HEK293T (cell line): ENCODE data around the gene SRRD.

Source experiments
- ARNT ChIP-seq: fragments of 450-650 bp; IDR thresholded peaks from 2 replicates; pipeline ENCODE4 v1.6.1; 2017; ENCODE audit warnings: mild to moderate bottlenecking
- BHLHE40 ChIP-seq: fragments of 450-650 bp; IDR thresholded peaks from 2 replicates; pipeline ENCODE4 v1.6.1; 2016; ENCODE audit warnings: mild to moderate bottlenecking, moderate library complexity, borderline replicate concordance
- ELF4 ChIP-seq: fragments of 450-650 bp; IDR thresholded peaks from 2 replicates; pipeline ENCODE4 v1.6.1; 2017; ENCODE audit warnings: antibody characterized with exemption
- FOXA1 ChIP-seq: fragments of 450-650 bp; IDR thresholded peaks from 2 replicates; pipeline ENCODE4 v1.6.1; 2016; ENCODE audit warnings: mild to moderate bottlenecking
- FOXK2 ChIP-seq: fragments of 450-650 bp; IDR thresholded peaks from 2 replicates; pipeline ENCODE4 v1.6.1; 2016; ENCODE audit warnings: mild to moderate bottlenecking
- FOXM1 ChIP-seq: fragments of 450-650 bp; IDR thresholded peaks from 2 replicates; pipeline ENCODE4 v1.6.1; 2017; ENCODE audit warnings: mild to moderate bottlenecking, borderline replicate concordance
- HDGF ChIP-seq: fragments of 450-650 bp; IDR thresholded peaks from 2 replicates; pipeline ENCODE4 v1.6.1; 2017; ENCODE audit warnings: antibody characterized with exemption, borderline replicate concordance
- LEF1 ChIP-seq: fragments of 450-650 bp; IDR thresholded peaks from 2 replicates; pipeline ENCODE4 v1.6.1; 2017; ENCODE audit warnings: mild to moderate bottlenecking, borderline replicate concordance
- NFRKB ChIP-seq: fragments of 450-650 bp; IDR thresholded peaks from 2 replicates; pipeline ENCODE4 v1.6.1; 2016; ENCODE audit warnings: mild to moderate bottlenecking, moderate library complexity
- PKNOX1 ChIP-seq: fragments of 450-650 bp; IDR thresholded peaks from 2 replicates; pipeline ENCODE4 v1.6.1; 2016
- SP1 ChIP-seq: fragments of 450-650 bp; IDR thresholded peaks from 2 replicates; pipeline ENCODE4 v1.6.1; 2017
- SUZ12 ChIP-seq: fragments of 450-650 bp; IDR thresholded peaks from 2 replicates; pipeline ENCODE4 v1.6.1; 2016; ENCODE audit warnings: mild to moderate bottlenecking
- TARDBP ChIP-seq: fragments of 450-650 bp; IDR thresholded peaks from 2 replicates; pipeline ENCODE4 v1.6.1; 2016
- ZNF384 ChIP-seq: fragments of 450-650 bp; IDR thresholded peaks from 2 replicates; pipeline ENCODE4 v1.6.1; 2016

- TF ChIP-seq TARDBP, result no peak
- no peak for TF ChIP-seq ZNF384
- no peak for TF ChIP-seq FOXM1
- no peak for TF ChIP-seq LEF1
- TF ChIP-seq FOXA1, result no peak
- TF ChIP-seq BHLHE40, result no peak
- no peak for TF ChIP-seq NFRKB
- TF ChIP-seq SP1, result no peak
- TF ChIP-seq HDGF, result no peak
- TF ChIP-seq ARNT, result no peak
- TF ChIP-seq ELF4, result no peak
- no peak for TF ChIP-seq SUZ12
- no peak for TF ChIP-seq PKNOX1
- TF ChIP-seq FOXK2, result no peak
These were observed 24.5 kb downstream of the SRRD start for GRCh38 chr22:26508148-26508547.
